HPDE6-E6E7 (cell line): Measurements from ENCODE around the gene TAS1R1.

Source experiments
- DNase-seq: peaks from one replicate; pipeline ENCODE4 v3.0.0; 2011; ENCODE audit warnings: missing footprints; ENCODE audit errors: extremely low spot score

The TAS1R1 gene

GRCh38 chr1:6603915-6604558, 48.9 kb downstream of the TAS1R1 start:
- no peak for DNase-seq

GRCh38 chr1:6612641-6613360, 57.7 kb downstream of the TAS1R1 start:
- no peak for DNase-seq

GRCh38 chr1:6613361-6614018, 58.4 kb downstream of the TAS1R1 start, which contains the start of gene PHF13:
TSS of gene PHF13 (plus strand) at chr1:6613731. CDS start at chr1:6614067, 336 bp downstream.
- DNase-seq: peak; percentile 96

GRCh38 chr1:6614019-6614928, 59.2 kb downstream of the TAS1R1 start:
- DNase-seq: no peak

- DNase-seq: no peak
These were observed 60.0 kb downstream of the TAS1R1 start for GRCh38 chr1:6614929-6615785.

- DNase-seq: no peak
These were observed 63.9 kb downstream of the TAS1R1 start for GRCh38 chr1:6619045-6619444.

GRCh38 chr1:6621429-6622391, 66.6 kb downstream of the TAS1R1 start:
- no peak for DNase-seq

GRCh38 chr1:6622396-6623152, 67.5 kb downstream of the TAS1R1 start:
- DNase-seq: no peak

- DNase-seq: no peak
These were observed 68.3 kb downstream of the TAS1R1 start for GRCh38 chr1:6623269-6623965.

GRCh38 chr1:6624710-6625583, 69.8 kb downstream of the TAS1R1 start, which contains the start of gene THAP3:
TSS of gene THAP3 (plus strand) at chr1:6624868. CDS start at chr1:6625219, 351 bp downstream.
- peak; percentile 76 for DNase-seq

- DNase-seq: no peak
These were observed 70.6 kb downstream of the TAS1R1 start for GRCh38 chr1:6625584-6626149.

GRCh38 chr1:6627031-6627430, 71.9 kb downstream of the TAS1R1 start:
- DNase-seq: no peak

- no peak for DNase-seq
These were observed 72.9 kb downstream of the TAS1R1 start for GRCh38 chr1:6627841-6628545.

- no peak for DNase-seq
These were observed 73.9 kb downstream of the TAS1R1 start for GRCh38 chr1:6628971-6629479.
